Upper lobe of right lung (tissue), 1 donor: ENCODE data around the gene ZNF548. TPM values are rescaled to one million over a fixed set of nuclear protein-coding genes. Genes with fewer than 3 reads are reported as not detected.

Experiments
- ATAC-seq: fragments of 200-7000 bp; cut with Tn5 transposase; one replicate; pipeline ENCODE4 v1.9.1; 2020; ENCODE audit warnings: mild to moderate bottlenecking, moderate library complexity
- DNase-seq: peaks from one replicate; pipeline ENCODE4 v3.0.0-alpha.2; 2020
- H3K27ac ChIP-seq: fragments of 200-600 bp; one replicate; pipeline ENCODE4 v1.8.0; 2022
- H3K27me3 ChIP-seq: fragments of 200-600 bp; one replicate; pipeline ENCODE4 v1.8.0; 2022; ENCODE audit warnings: mild to moderate bottlenecking
- H3K36me3 ChIP-seq: fragments of 200-600 bp; one replicate; pipeline ENCODE4 v1.8.0; 2022
- H3K4me1 ChIP-seq: fragments of 200-600 bp; one replicate; pipeline ENCODE4 v1.8.0; 2022
- H3K4me3 ChIP-seq: fragments of 200-600 bp; one replicate; pipeline ENCODE4 v1.8.0; 2022; ENCODE audit warnings: mild to moderate bottlenecking
- H3K9me3 ChIP-seq: fragments of 200-600 bp; one replicate; pipeline ENCODE4 v1.8.0; 2022
- intact Hi-C: fragments of 100-400 bp; cut with DNase I; formaldehyde crosslinking; loops from one replicate; pipeline ENCODE4 v1.11.0; 2022
- total RNA-seq: library from RNA; stranded (reverse); fragmentation: NEBNext Ultra II Directional; extraction: Animal tissue kit (Norgen Biotek cat#: 25700); gene quantifications from one replicate; pipeline ENCODE4 v1.2.1, GENCODE V29; 2021
- TF ChIP-seq, protein P1 (sequence below): fragments of 200-600 bp; IDR thresholded peaks from one replicate; pipeline ENCODE4 v1.8.0; 2022; ENCODE audit warnings: antibody characterized with exemption
- donor health status: DM: no; HTN: yes; CAD: no; lungs with severe emphysema.

Gene ZNF548
- total RNA-seq, 1 donor from 2014 or later = 18.6 TPM

DNA sequence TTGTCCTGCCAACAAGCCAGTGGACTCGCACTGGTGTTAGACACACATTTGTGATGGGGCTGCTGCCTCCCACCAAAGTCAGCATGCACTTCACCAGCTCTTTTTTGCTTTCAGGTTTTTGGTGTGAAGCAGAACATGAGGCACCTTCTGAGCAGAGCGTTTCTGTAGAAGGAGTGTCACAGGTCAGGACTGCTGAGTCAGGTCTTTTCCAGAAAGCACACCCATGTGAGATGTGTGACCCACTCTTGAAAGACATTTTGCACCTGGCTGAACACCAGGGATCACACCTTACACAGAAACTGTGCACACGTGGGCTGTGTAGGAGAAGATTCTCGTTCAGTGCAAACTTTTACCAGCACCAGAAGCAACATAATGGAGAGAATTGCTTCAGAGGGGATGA is 33.7 kb upstream of the ZNF548 start:
- Histone ChIP-seq H3K27ac (no peak overlapping the region), H3K4me3 (no peak overlapping the region), H3K4me1 (peaks cover 13% of the 10 kb centered on the region), H3K9me3 (peaks cover 10% of the 10 kb centered on the region), H3K27me3 (no peaks in the 10 kb centered on the region), H3K36me3 (peaks cover 44% of the 10 kb centered on the region)
- TF ChIP-seq, protein P1, sequence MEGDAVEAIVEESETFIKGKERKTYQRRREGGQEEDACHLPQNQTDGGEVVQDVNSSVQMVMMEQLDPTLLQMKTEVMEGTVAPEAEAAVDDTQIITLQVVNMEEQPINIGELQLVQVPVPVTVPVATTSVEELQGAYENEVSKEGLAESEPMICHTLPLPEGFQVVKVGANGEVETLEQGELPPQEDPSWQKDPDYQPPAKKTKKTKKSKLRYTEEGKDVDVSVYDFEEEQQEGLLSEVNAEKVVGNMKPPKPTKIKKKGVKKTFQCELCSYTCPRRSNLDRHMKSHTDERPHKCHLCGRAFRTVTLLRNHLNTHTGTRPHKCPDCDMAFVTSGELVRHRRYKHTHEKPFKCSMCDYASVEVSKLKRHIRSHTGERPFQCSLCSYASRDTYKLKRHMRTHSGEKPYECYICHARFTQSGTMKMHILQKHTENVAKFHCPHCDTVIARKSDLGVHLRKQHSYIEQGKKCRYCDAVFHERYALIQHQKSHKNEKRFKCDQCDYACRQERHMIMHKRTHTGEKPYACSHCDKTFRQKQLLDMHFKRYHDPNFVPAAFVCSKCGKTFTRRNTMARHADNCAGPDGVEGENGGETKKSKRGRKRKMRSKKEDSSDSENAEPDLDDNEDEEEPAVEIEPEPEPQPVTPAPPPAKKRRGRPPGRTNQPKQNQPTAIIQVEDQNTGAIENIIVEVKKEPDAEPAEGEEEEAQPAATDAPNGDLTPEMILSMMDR = no peak
- ATAC-seq = no peak
- no peak for DNase-seq
- intact Hi-C loops = no loop called here

DNA sequence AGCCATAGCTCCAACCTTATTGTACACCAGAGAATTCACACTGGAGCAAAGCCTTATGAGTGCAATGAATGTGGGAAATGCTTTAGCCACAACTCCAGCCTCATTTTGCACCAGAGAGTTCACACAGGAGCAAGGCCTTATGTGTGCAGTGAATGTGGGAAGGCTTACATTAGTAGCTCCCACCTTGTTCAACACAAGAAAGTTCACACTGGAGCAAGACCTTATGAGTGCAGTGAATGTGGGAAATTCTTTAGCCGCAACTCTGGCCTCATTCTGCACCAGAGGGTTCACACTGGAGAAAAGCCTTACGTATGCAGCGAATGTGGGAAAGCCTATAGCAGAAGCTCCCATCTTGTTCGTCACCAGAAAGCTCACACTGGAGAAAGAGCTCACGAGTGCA is 32.2 kb upstream of the ZNF548 start:
- Histone ChIP-seq H3K36me3 (peaks cover 44% of the 10 kb centered on the region), H3K9me3 (peaks cover 10% of the 10 kb centered on the region), H3K4me1 (peaks cover 6% of the 10 kb centered on the region), H3K27me3 (no peaks in the 10 kb centered on the region), H3K4me3 (no peak overlapping the region), H3K27ac (no peak overlapping the region)
- DNase-seq = no peak
- intact Hi-C loops = no loop called here
- TF ChIP-seq, protein P1 = no peak
- no peak for ATAC-seq

DNA sequence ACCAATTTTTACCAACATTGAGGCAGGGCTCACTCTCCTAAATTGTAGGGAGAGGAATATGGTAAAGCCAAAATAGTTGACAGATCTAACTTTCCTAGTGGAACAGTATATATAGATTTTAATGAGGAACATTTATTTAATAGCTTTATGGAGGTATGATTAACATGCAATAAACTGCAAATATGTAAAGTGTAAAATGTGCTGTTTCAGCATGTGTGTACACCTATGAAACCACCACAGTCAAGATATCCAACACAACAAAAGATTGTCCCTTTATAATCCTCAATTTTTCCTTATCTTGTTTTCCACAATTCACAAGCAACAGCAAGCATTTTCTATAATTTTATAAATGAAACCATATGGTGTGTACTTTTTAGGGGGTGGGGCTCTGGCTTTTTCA is 30.4 kb upstream of the ZNF548 start:
- intact Hi-C loops = no loop called here
- ATAC-seq = no peak
- H3K4me3 ChIP-seq = no peak overlapping the region
- H3K27ac ChIP-seq = no peak overlapping the region
- DNase-seq = no peak
- TF ChIP-seq, protein P1 = no peak
- peaks cover 39% of the 10 kb centered on the region for H3K36me3 ChIP-seq
- H3K9me3 ChIP-seq = peaks cover 10% of the 10 kb centered on the region
- H3K4me1 ChIP-seq = peaks cover 6% of the 10 kb centered on the region
- H3K27me3 ChIP-seq = no peaks in the 10 kb centered on the region

DNA sequence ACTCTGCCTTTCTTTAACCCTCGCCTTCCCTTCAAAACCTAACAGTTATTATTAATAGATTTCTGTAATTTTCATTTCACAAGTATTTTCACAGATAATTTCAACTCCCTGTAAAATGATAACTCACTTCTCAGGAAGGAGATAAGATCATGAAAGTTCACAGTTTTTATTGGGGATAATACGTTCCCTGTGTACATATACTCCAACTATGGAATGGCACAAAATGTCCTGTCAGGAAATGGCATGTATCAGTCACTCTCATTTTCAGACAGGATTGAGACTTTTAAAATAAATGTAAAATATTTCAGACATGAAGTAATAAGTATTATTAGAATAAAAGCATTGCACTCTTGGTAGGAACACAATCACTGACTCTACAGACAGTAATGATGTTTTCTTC is 27.2 kb upstream of the ZNF548 start:
- intact Hi-C loops = no loop called here
- peak overlapping the region; percentile 65 for H3K4me3 ChIP-seq
- H3K9me3 ChIP-seq = peaks cover 3% of the 10 kb centered on the region
- peaks cover 6% of the 10 kb centered on the region for H3K4me1 ChIP-seq
- TF ChIP-seq, protein P1 = no peak
- ATAC-seq (no peak), DNase-seq (no peak)
- no peaks in the 10 kb centered on the region for H3K27me3 ChIP-seq
- peak overlapping the region; percentile 89 for H3K27ac ChIP-seq
- peaks cover 8% of the 10 kb centered on the region for H3K36me3 ChIP-seq

DNA sequence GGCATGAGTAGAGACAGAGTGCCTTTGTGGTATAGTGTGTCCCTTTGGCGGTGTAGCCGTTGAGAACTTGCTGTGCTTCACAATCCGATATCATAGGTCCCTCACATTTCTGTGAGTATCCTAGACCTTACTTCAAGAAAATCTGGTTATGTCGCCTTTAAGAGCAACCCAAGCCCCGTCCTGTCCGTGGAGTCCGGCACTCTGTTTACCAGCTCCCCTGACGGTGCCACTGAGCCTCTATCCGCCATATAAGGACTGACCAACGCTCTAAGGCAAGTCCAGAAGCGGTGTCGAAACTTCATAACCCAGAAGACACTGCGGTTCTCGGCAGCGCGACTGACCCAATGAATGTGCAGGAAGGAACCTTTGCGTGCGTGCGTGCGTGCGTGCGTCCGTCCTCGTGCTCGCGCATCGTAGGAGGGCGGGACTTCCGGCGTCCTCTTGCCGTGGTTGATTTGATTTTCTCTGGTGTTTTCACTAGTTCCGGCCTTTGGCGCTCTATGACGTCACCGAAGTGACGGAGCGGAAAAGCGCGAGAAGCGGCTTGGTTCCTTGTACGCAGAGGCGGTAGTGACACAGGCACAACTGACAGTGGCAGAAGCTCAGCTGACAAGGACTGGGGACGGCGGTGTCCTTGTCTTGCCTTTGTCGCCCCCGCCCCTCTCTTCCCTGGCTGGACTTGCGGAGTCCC is 26.5 kb upstream of the ZNF548 start, which contains the start of the genes TRAPPC2B and ZNF547:
Gene TRAPPC2B (plus strand): TSS at position 555 of the 691 bp plus-strand sequence. CDS start 1,283 bp downstream, outside the sequence.
Gene ZNF547 (plus strand): TSS at position 555 of the 691 bp plus-strand sequence. CDS start 5,005 bp downstream, outside the sequence.
- Histone ChIP-seq H3K4me3 (peak within 1 kb of the TSS; percentile 65), H3K27me3 (no peaks in the 10 kb centered on the region), H3K9me3 (peaks cover 3% of the 10 kb centered on the region), H3K4me1 (peaks cover 6% of the 10 kb centered on the region), H3K27ac (peak within 1 kb of the TSS; percentile 89), H3K36me3 (peaks cover 3% of the 10 kb centered on the region)
- intact Hi-C loops = no loop called here
- peak; percentile 99 for ATAC-seq
- TF ChIP-seq, protein P1 = no peak
- DNase-seq = peak; percentile 99
